H9 (cell line): ENCODE measurements around the gene VRK1. TPM values are rescaled to one million over a fixed set of nuclear protein-coding genes. Genes with fewer than 3 reads are reported as not detected.

ENCODE experiments used
- DNase-seq: peaks from one replicate; pipeline ENCODE4 v3.0.0-alpha.2; 2017
- H2AFZ ChIP-seq: one replicate; pipeline ENCODE4 v1.6.1; 2013; ENCODE audit warnings: mild to moderate bottlenecking, low read length, control low read depth, moderate library complexity
- H2AK5ac ChIP-seq: 2 replicates; pipeline ENCODE4 v1.6.1; 2013; ENCODE audit warnings: low read length, control low read depth, mixed read lengths; ENCODE audit not compliant: insufficient read length
- H2BK120ac ChIP-seq: one replicate; pipeline ENCODE4 v1.6.1; 2013; ENCODE audit warnings: low read depth, mild to moderate bottlenecking, low read length, control low read depth, inconsistent platforms; ENCODE audit not compliant: poor library complexity, severe bottlenecking
- H2BK12ac ChIP-seq: 2 replicates; pipeline ENCODE4 v1.6.1; 2013; ENCODE audit warnings: low read length, control low read depth, mixed read lengths, low read depth; ENCODE audit not compliant: insufficient read length
- H2BK15ac ChIP-seq: 2 replicates; pipeline ENCODE4 v1.6.1; 2013; ENCODE audit warnings: low read depth, low read length, control low read depth
- H2BK20ac ChIP-seq: one replicate; pipeline ENCODE4 v1.6.1; 2013; ENCODE audit warnings: low read depth, mild to moderate bottlenecking, low read length, control low read depth, inconsistent platforms; ENCODE audit not compliant: poor library complexity, severe bottlenecking
- H2BK5ac ChIP-seq: 2 replicates; pipeline ENCODE4 v1.6.1; 2013; ENCODE audit warnings: low read length, control low read depth, mixed read lengths; ENCODE audit not compliant: insufficient read length
- H3K14ac ChIP-seq: 2 replicates; pipeline ENCODE4 v1.6.1; 2013; ENCODE audit warnings: low read length, control low read depth; ENCODE audit not compliant: insufficient read depth
- H3K18ac ChIP-seq: 2 replicates; pipeline ENCODE4 v1.6.1; 2013; ENCODE audit warnings: low read depth, mild to moderate bottlenecking, mixed read lengths, low read length, control low read depth; ENCODE audit not compliant: insufficient read length
- H3K23ac ChIP-seq: 2 replicates; pipeline ENCODE4 v1.6.1; 2013; ENCODE audit warnings: low read length, control low read depth, mixed read lengths, low read depth; ENCODE audit not compliant: insufficient read length
- H3K23me2 ChIP-seq: 2 replicates; pipeline ENCODE4 v1.6.1; 2013; ENCODE audit warnings: low read depth, mild to moderate bottlenecking, mixed read lengths, low read length, control low read depth; ENCODE audit not compliant: insufficient read length, poor library complexity, severe bottlenecking
- H3K27ac ChIP-seq: 2 replicates; pipeline ENCODE4 v1.5.1; 2013; ENCODE audit warnings: low read length, control low read depth, mixed read lengths, low read depth; ENCODE audit not compliant: insufficient read length
- H3K27me3 ChIP-seq: 2 replicates; pipeline ENCODE4 v1.6.1; 2013; ENCODE audit warnings: low read length, control low read depth, inconsistent platforms; ENCODE audit not compliant: insufficient read depth
- H3K4ac ChIP-seq: 2 replicates; pipeline ENCODE4 v1.6.1; 2013; ENCODE audit warnings: low read depth, mild to moderate bottlenecking, control low read depth, inconsistent platforms, low read length, moderate library complexity
- H3K4me1 ChIP-seq: 2 replicates; pipeline ENCODE4 v1.6.1; 2013; ENCODE audit warnings: low read length, control low read depth, inconsistent platforms; ENCODE audit not compliant: insufficient read depth
- H3K4me2 ChIP-seq: 2 replicates; pipeline ENCODE4 v1.6.1; 2013; ENCODE audit warnings: low read length, control low read depth, mixed read lengths; ENCODE audit not compliant: insufficient read length, insufficient read depth
- H3K56ac ChIP-seq: 2 replicates; pipeline ENCODE4 v1.6.1; 2013; ENCODE audit warnings: low read depth, mild to moderate bottlenecking, mixed read lengths, low read length, control low read depth; ENCODE audit not compliant: insufficient read length
- H3K79me1 ChIP-seq: 2 replicates; pipeline ENCODE4 v1.6.1; 2013; ENCODE audit warnings: low read depth, mild to moderate bottlenecking, moderate library complexity, low read length, control low read depth, inconsistent platforms; ENCODE audit not compliant: insufficient read depth, poor library complexity, severe bottlenecking
- H3K79me2 ChIP-seq: 2 replicates; pipeline ENCODE4 v1.6.1; 2013; ENCODE audit warnings: low read length, control low read depth, inconsistent platforms; ENCODE audit not compliant: insufficient read depth
- H3K9ac ChIP-seq: 2 replicates; pipeline ENCODE4 v1.6.1; 2013; ENCODE audit warnings: low read length, control low read depth, mixed read lengths; ENCODE audit not compliant: insufficient read length; ENCODE audit errors: extremely low read depth
- H3K9me3 ChIP-seq: one replicate; pipeline ENCODE4 v1.6.1; 2013; ENCODE audit warnings: low read depth, low read length, inconsistent platforms; ENCODE audit not compliant: control insufficient read depth
- H3T11ph ChIP-seq: one replicate; pipeline ENCODE4 v1.6.1; 2013; ENCODE audit warnings: mild to moderate bottlenecking, low read length, control low read depth, inconsistent platforms
- H4K20me1 ChIP-seq: one replicate; pipeline ENCODE4 v1.6.1; 2013; ENCODE audit not compliant: control insufficient read depth, insufficient read length, insufficient read depth
- H4K5ac ChIP-seq: 2 replicates; pipeline ENCODE4 v1.6.1; 2013; ENCODE audit warnings: low read depth, mild to moderate bottlenecking, mixed read lengths, low read length, control low read depth; ENCODE audit not compliant: insufficient read length
- H4K8ac ChIP-seq: replicated peaks from 2 replicates; pipeline ENCODE4 v1.6.1; 2013; ENCODE audit warnings: low read length, control low read depth, mixed read lengths, low read depth; ENCODE audit not compliant: insufficient read length
- H4K91ac ChIP-seq: 2 replicates; pipeline ENCODE4 v1.6.1; 2013; ENCODE audit warnings: low read depth, mild to moderate bottlenecking, moderate library complexity, mixed read lengths, low read length, control low read depth; ENCODE audit not compliant: insufficient read length
- H3K27ac Mint-ChIP-seq, 3 experiments: 2 replicates in 2 of 3; 3 replicates in 1 of 3; pipeline ENCODE4 v1.8.0; 2020 to 2021; ENCODE audit warnings: mixed read lengths in 3 of 3, mild to moderate bottlenecking in 1 of 3, moderate library complexity in 1 of 3
- H3K27me3 Mint-ChIP-seq: 2 replicates; pipeline ENCODE4 v1.8.0; 2021; ENCODE audit warnings: low read depth, mild to moderate bottlenecking, moderate library complexity, mixed read lengths
- H3K36me3 Mint-ChIP-seq, 3 experiments: 2 replicates in 2 of 3; 3 replicates in 1 of 3; pipeline ENCODE4 v1.8.0; 2020 to 2021; ENCODE audit warnings: low read depth in 3 of 3, mixed read lengths in 3 of 3; ENCODE audit not compliant: insufficient read depth in 1 of 3
- H3K4me1 Mint-ChIP-seq, 2 experiments: 2 replicates each; pipeline ENCODE4 v1.8.0; 2020; ENCODE audit warnings: mixed read lengths in 2 of 2
- H3K4me3 Mint-ChIP-seq, 2 experiments: 2 replicates in 1 of 2; 3 replicates in 1 of 2; pipeline ENCODE4 v1.8.0; 2020 to 2021; ENCODE audit warnings: mild to moderate bottlenecking in 2 of 2, mixed read lengths in 2 of 2, moderate library complexity in 1 of 2
- H3K9me3 Mint-ChIP-seq, 2 experiments: 2 replicates in 1 of 2; 3 replicates in 1 of 2; pipeline ENCODE4 v1.8.0; 2020; ENCODE audit warnings: mild to moderate bottlenecking in 2 of 2, mixed read lengths in 2 of 2, moderate library complexity in 1 of 2
- CTCF ChIP-seq: fragments of 200-600 bp; sonication (generic); conservative IDR thresholded peaks from 3 replicates; pipeline ENCODE4 v1.8.0; 2021; ENCODE audit warnings: antibody characterized with exemption, mild to moderate bottlenecking
- WGBS: extraction: QIAGEN DNeasy Blood & Tissue Kit; methylation state at CpG from one replicate; pipeline ENCODE4 v1.1.7; 2013; ENCODE audit warnings: missing lambda C conversion rate, low lambda C conversion rate, mixed read lengths; ENCODE audit not compliant: insufficient read length; ENCODE audit errors: extremely low coverage; 5-methylcytosine and 5-hydroxymethylcytosine counted together
- total RNA-seq: library from RNA; stranded (reverse); gene quantifications from 2 replicates; pipeline ENCODE4 v1.2.1, GENCODE V29; 2021

The VRK1 gene
- total RNA-seq, 1 experiment from 2014 or later = 55.7 TPM

DNA sequence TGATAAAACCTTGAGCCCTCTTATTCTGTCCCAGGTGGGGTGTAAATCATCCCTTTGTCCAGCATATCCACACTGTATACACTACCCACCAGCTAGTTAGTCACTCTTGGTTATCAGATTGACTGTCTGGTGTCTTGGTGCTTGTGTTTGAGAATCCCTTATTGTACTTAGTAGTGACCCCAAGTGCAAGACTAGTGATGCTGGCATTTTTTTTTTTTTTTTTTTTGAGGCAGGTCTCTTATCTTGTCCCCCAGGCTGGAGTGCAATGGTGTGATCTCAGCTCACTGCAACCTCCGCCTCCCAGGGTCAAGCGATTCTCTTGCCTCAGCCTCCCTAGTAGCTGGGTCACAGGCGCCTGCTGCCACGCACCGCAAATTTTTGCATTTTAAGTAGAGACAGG lies 5.8 kb downstream of the VRK1 start:
- H3K4me1 ChIP-seq = no peaks in the 10 kb centered on the region; the same call in 1 of the 2 replicates
- Mint-ChIP-seq H3K27me3 (no peaks in the 10 kb centered on the region), H3K27ac (no peak overlapping the region), H3K36me3 (peaks cover 0 to 2% (median 0%) of the 10 kb centered on the region in 3 experiments; a peak in 1 of 7 replicates), H3K4me1 (peaks cover 36 to 43% of the 10 kb centered on the region in 2 experiments), H3K4me3 (no peak overlapping the region), H3K9me3 (no peaks in the 10 kb centered on the region)
- no peak overlapping the region for H3K27ac ChIP-seq
- no peak overlapping the region for H3K56ac ChIP-seq
- H3K27me3 ChIP-seq = no peaks in the 10 kb centered on the region
- H3T11ph ChIP-seq = no peak overlapping the region
- WGBS = no CpG with 5 or more reads among the region's 5 CpGs
- H3K18ac ChIP-seq = no peak overlapping the region
- H2BK20ac ChIP-seq = no peak overlapping the region
- no peak overlapping the region for H3K9ac ChIP-seq
- DNase-seq = no peak
- H4K8ac ChIP-seq = no peak overlapping the region
- H2BK12ac ChIP-seq = no peak overlapping the region
- no peak overlapping the region for H3K23ac ChIP-seq
- no peak overlapping the region for H3K4me2 ChIP-seq
- H2AFZ ChIP-seq = no peak overlapping the region
- H2BK5ac ChIP-seq = no peak overlapping the region
- peaks cover 15% of the 10 kb centered on the region for H3K79me1 ChIP-seq
- no peak overlapping the region for H3K4ac ChIP-seq
- no peak overlapping the region for H2BK15ac ChIP-seq
- H3K9me3 ChIP-seq = no peaks in the 10 kb centered on the region
- no peak overlapping the region for H4K91ac ChIP-seq
- no peak overlapping the region for H4K5ac ChIP-seq
- no peak overlapping the region for H2AK5ac ChIP-seq
- H3K14ac ChIP-seq = no peak overlapping the region
- no peak overlapping the region for H2BK120ac ChIP-seq
- no peaks in the 10 kb centered on the region for H4K20me1 ChIP-seq
- H3K79me2 ChIP-seq = peaks cover 29% of the 10 kb centered on the region; the same call in 1 of the 2 replicates
- TF ChIP-seq CTCF = no peak
- H3K23me2 ChIP-seq = peaks cover 2% of the 10 kb centered on the region
